Suppressor macrophage treated with lipopolysaccharide for 1 hour (primary cell): Measurements from ENCODE around the gene PEPD.

Source experiments
- DNase-seq, 3 donors: peaks; one replicate each; pipeline ENCODE4 v3.0.0-alpha.2; 2020 to 2022

PEPD gene

DNA sequence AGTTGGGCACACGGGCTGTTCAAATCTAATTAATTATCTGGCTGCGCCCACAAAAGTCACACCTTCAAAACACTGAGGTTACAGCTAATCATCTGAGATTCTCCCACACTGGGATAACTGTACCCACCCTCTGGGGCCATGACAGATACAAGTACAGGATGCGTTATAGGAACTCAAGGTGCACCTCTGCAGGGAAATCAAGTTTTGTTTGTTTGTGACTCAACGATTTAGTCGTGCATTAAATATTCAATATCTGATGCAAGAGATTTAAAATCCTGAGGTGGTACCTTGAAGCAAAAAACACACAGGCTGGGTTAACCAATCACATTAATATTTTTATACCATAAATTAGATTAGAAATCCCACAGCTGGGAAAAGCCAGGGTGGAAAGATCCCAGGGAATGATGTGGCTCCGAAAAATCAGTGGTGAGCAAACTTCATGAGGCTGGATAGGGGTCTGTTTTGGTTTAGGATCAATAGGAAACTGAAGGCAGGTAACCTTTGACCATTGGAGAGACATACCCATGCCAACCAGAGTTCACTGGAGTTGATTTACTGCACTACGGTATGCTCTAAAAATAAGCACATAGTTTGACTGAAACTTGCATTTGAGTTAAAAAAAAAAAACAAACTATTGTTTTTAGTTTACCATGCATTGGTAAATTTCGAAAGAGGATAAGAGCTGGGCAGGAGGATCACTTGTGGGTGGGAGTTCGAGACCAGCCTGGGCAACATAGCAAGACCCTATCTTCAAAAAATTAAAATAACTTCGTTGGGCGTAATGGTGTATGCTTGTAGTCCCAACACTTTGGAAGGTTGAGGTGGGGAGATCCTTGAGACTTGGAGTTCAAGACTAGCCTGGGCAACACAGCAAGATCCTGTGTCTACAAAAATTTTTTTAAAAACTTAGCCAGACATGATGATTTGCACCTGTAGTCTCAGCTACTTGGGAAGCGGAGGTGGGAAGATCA is 172.0 kb downstream of the PEPD start:
- no peak for DNase-seq

DNA sequence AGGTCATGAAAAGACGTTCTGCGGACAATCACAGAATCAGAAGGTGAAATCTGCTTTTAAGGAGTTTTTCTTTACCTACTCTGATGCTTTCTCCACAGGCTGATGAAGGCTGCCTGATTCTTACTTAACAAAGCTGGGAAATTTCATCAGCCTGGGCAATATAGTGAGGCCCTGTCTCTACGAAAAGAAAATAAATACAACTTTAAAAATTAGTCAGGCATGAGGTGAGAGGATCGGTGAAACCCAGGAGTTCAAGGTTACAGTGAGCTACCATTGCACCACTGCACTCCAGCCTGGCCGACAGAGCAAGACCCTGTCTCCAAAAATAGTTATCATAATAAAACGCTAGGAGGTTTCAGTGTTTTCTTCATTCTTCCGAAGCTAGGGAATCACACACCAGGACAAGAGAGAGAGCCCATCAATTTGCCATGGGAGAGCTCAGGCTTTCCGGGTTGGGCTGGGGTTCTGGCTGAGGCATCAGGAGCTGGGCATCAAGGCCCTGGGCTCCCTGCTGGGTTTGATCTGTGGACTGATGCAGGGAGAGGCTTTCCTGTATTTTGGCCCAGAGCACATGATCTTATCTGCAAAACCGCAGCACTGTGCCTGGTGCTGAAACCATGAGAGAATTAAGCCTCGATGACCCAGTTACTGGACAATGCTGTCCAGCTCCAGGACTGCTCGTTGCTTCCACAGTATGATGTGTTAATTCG is 173.1 kb downstream of the PEPD start:
- no peak for DNase-seq

- no peak for DNase-seq
Observed at GRCh38 chr19:33347300-33347699, 174.3 kb downstream of the PEPD start.

DNA sequence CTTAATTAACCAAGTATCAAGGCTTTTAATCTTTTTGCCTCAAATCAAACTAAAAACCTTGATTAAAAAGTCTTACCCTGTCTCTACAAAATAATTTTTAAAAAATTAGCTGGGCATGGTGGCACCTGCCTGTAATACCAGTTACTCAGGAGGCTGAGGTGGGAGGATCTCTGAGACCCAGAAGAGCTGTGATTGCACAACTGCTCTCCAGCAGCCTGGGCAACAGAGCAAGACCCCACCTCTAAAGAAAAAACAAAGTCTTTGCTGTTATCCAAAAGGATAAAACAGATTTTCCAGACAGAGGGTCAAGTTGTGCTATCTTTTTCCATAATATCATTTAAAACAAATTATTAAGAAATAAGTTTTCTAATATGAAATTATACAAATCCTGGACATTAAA is 174.9 kb downstream of the PEPD start:
- DNase-seq, result no peak

DNA sequence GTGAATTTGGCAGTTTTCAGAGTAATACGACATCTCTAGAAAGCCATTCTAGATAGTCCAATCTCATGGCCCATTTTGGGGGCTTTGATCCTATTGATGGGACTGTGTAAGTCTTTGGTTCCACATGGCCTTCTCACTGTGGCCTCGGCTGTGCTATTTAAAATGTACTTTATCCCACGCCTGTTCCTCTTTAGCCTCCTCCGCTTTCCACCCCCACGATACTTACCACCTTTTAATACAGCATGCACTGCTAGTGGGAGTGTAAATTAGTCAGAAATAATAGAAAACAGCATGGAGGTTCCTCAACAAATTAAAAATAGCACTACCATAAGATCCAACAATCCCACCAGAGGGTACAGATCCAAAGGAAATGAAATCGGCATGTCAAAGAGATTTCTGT is 176.4 kb downstream of the PEPD start:
- peak in 1 of 3 donors; percentile 26 for DNase-seq

GRCh38 chr19:33344573-33344925 is 177.0 kb downstream of the PEPD start:
- DNase-seq, result no peak

DNA sequence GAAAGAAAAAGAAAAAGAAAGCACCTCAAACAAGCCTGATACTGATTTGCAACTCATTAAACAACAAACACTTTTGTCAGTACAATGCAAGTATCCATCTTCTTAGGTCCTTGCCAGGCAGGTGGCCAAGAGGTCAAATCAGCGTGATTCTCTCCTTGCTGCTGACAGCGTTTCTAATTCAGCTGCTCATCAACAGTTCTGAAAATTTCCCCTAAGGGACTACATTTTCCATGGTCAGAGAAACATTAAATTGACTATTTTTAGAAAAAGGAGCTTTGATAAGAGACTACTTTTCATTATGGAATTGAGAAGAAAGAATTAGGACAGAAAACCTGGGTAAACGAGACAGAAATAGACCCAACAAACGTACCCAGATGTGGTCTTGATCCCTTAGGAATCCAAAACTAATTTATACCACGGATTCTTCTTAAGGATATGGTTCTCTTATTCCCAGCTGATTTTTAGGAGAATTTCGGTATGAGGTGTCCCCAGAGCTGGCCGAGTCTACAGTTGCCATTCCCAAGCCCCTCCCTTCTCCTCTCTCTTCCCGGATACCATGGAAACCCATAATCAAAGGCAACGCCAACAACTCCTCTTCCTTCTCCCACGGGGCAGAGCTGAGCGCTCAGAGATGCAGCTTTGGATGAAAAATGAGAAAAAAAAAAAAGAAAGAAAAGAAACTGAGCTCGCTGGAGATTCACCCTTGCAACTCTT is 177.6 kb downstream of the PEPD start:
- no peak for DNase-seq

- peak; percentile 28 to 40 (median 35) for DNase-seq
Observed at GRCh38 chr19:33343301-33343700, 178.3 kb downstream of the PEPD start.

GRCh38 chr19:33340991-33341390 is 180.6 kb downstream of the PEPD start:
- no peak for DNase-seq

DNA sequence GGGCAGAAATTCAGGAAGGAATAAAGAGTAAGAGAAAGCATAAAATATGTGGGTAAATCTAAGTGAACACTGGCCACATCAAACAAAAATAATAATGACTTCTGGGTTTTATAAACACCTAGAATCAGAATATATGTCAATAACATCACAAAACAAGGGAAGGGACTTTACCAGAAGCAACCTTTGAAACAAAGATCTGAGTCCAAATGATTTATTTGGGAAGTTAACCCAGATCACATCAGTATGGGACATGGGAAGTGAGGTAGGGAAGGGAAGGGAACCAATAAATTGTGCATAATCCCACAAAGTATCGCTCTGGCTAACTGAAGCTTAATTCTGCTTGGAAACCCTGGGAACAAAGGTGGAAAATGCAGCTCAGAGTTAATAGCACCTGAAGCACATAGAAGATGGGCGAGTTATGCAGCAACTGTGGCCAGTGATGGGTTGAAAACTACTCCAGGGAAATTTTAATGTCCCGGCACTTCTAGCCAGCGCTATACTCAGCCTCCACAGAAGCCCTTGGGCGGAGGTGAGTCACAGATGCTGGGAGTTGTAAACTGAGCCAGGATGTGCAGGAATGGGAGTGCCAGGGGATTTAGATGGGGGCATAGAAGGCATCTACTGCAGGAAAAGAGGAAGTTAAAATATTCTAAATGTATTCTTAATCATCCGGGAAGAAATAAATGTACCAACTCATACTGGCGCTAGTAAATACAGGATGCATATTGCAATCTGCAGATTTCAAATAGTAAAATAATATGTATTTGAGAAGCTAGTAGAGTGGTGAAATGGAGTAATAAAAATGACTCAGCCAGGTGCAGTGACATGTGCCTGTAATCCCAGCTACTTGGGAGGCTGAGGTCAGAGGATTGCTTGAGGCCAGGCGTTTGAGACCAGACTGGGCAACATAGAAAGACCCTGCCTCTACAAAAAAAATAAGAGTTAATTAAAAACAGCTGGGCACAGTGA is 182.3 kb downstream of the PEPD start:
- peak in 2 of 3 donors; percentile 20 to 27 for DNase-seq
